CD4-positive, alpha-beta T cell treated with Interleukin-15 for 1 hour (primary cell): Measurements from ENCODE around the gene ANAPC13.

Source experiments
- DNase-seq: peaks from one replicate; pipeline ENCODE4 v3.0.0-alpha.2; 2020

The ANAPC13 gene

GRCh38 chr3:134481166-134481565 lies 4.6 kb downstream of the ANAPC13 start:
- DNase-seq = no peak

- DNase-seq = no peak
These were observed 5.2 kb downstream of the ANAPC13 start for GRCh38 chr3:134480546-134480945.

GRCh38 chr3:134477938-134478337 lies 7.8 kb downstream of the ANAPC13 start:
- DNase-seq = no peak

- DNase-seq = no peak
These were observed 8.8 kb downstream of the ANAPC13 start for GRCh38 chr3:134477002-134477401.

- no peak for DNase-seq
These were observed 9.5 kb downstream of the ANAPC13 start for GRCh38 chr3:134476306-134476705.

GRCh38 chr3:134474956-134475355 lies 10.8 kb downstream of the ANAPC13 start:
- no peak for DNase-seq

- peak; percentile 37 for DNase-seq
These were observed 11.8 kb downstream of the ANAPC13 start for GRCh38 chr3:134473868-134474546.

- DNase-seq = no peak
These were observed 13.0 kb downstream of the ANAPC13 start for GRCh38 chr3:134472831-134473230.

- DNase-seq = no peak
These were observed 14.1 kb downstream of the ANAPC13 start for GRCh38 chr3:134471521-134472193.

- no peak for DNase-seq
These were observed 17.3 kb downstream of the ANAPC13 start for GRCh38 chr3:134468519-134468918.

- DNase-seq = no peak
These were observed 19.5 kb downstream of the ANAPC13 start for GRCh38 chr3:134466331-134466730.

GRCh38 chr3:134464689-134465365 lies 21.0 kb downstream of the ANAPC13 start:
- no peak for DNase-seq

- DNase-seq = no peak
These were observed 21.6 kb downstream of the ANAPC13 start for GRCh38 chr3:134464064-134464688.

GRCh38 chr3:134463676-134464063 lies 22.1 kb downstream of the ANAPC13 start:
- no peak for DNase-seq

GRCh38 chr3:134462331-134462941 lies 23.3 kb downstream of the ANAPC13 start:
- DNase-seq = no peak

GRCh38 chr3:134460965-134461364 lies 24.8 kb downstream of the ANAPC13 start:
- DNase-seq = no peak

GRCh38 chr3:134459562-134459961 lies 26.2 kb downstream of the ANAPC13 start:
- no peak for DNase-seq

GRCh38 chr3:134458406-134458945 lies 27.3 kb downstream of the ANAPC13 start:
- no peak for DNase-seq

- DNase-seq = no peak
These were observed 28.3 kb downstream of the ANAPC13 start for GRCh38 chr3:134457376-134458074.

GRCh38 chr3:134453631-134454030 lies 32.2 kb downstream of the ANAPC13 start:
- DNase-seq = no peak

GRCh38 chr3:134449951-134450350 lies 35.8 kb downstream of the ANAPC13 start:
- no peak for DNase-seq

GRCh38 chr3:134449277-134449676 lies 36.5 kb downstream of the ANAPC13 start:
- DNase-seq = no peak
